ENCODE measurements around the gene GAS2. TPM values are rescaled to one million over a fixed set of nuclear protein-coding genes. Genes with fewer than 3 reads are reported as not detected.

The GAS2 gene
- total RNA-seq, 3 donors from 2014 or later = 0.96 to 22.1 (median 10.2) TPM

DNA sequence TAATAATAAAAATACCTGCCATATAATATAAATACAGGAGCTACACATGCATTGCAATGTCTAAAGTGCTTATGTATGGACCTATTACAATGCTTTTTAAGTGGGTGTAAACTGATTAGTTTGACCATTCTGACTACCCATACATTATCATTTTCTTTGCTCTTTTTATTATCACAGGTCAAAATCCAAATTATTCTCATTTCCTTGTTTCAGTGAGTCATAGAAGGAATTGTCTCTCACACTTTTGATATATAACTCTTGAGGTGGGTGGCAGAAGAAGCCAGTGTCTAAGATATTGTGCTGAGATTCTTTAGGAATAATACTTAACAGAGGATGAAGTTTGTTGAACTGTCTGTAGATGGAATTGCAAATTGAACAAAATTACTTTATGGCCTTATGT lies 35.6 kb downstream of the GAS2 start:
- TF ChIP-seq POLR2AphosphoS5 (IDR thresholded peaks at IDR 0.05) (no peak), CTCF (IDR thresholded peaks at IDR 0.05) (no peak), POLR2A (IDR thresholded peaks at IDR 0.05) (no peak)
- Histone ChIP-seq H3K4me3 (no peak overlapping the region), H3K36me3 (no peaks in the 10 kb centered on the region), H3K27me3 (no peaks in the 10 kb centered on the region), H3K4me1 (no peaks in the 10 kb centered on the region), H3K27ac (no peak overlapping the region), H3K9me3 (no peaks in the 10 kb centered on the region)
- DNase-seq (ENCODE audit: low spot score in 2 of 2) = no peak
- intact Hi-C loops (cut with DNase I; ENCODE audit: low total_unique reads) = no loop called here

DNA sequence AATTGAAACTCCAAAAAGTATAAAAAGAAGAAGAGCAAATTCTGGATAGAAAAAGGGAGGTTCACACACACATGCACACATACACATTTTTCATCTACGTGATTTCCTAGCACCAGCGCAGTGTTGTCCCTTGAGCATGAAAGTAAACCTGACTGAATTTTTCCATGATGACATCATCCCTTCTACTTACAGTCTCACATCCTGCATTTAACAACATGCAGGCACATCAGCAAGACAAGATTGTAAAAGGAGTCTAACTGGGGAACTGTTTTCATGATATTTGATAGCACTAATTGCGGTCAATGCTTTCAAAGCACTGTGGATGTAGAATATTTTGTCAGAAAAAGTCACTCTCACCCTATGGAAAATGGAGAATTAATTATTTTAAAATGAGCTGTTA lies 36.6 kb downstream of the GAS2 start:
- Histone ChIP-seq H3K9me3 (no peaks in the 10 kb centered on the region), H3K27me3 (no peaks in the 10 kb centered on the region), H3K36me3 (no peaks in the 10 kb centered on the region), H3K4me3 (no peak overlapping the region), H3K27ac (no peak overlapping the region), H3K4me1 (no peaks in the 10 kb centered on the region)
- no peak for DNase-seq (ENCODE audit: low spot score in 2 of 2)
- TF ChIP-seq POLR2AphosphoS5 (IDR thresholded peaks at IDR 0.05) (no peak), CTCF (IDR thresholded peaks at IDR 0.05) (no peak), POLR2A (IDR thresholded peaks at IDR 0.05) (no peak)
- intact Hi-C loops (cut with DNase I; ENCODE audit: low total_unique reads) = no loop called here

- Histone ChIP-seq H3K27ac (no peak overlapping the region), H3K9me3 (no peaks in the 10 kb centered on the region)
- intact Hi-C loops (cut with DNase I; ENCODE audit: low total_unique reads) = no loop called here
Observed at GRCh38 chr11:22703591-22703990, 37.2 kb downstream of the GAS2 start.

DNA sequence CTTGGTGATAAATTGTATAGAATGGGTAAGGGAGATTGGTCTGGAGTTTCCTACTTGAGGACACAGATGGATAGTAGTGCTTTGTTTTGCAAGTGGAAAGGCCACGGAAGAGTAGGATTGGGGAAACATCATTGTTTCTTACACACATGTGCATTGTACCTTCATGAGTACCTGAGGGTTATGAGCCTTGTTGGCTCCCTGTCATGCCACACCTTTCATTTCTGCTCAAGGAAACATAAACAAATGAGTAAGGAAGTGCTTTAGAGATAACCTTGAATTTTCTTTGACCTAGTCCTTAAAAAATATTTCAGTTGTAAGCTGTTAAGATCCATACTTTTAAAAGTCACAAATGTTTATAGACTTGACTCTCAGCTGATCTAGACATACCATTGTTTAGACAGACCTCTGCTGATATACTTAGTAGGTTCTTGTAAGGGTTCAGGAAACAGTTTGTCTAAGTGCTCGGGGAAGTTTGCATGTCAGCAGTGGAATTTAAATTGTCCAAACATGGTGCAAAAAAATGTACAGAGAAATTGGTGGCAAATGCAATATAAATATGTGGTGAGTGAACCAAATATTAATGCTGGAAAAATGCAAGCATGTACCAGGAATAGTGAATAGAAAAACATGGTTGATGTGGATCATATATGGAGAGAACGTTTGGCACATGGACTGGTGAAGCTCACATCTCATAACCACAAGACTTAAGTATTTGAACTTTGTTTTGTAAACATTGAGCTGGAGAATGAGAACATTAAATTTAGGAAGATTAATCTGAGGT lies 40.9 kb downstream of the GAS2 start:
- intact Hi-C loops (cut with DNase I; ENCODE audit: low total_unique reads) = no loop called here
- DNase-seq (ENCODE audit: low spot score in 2 of 2) = no peak
- H3K4me3 ChIP-seq = no peak overlapping the region
- H3K27me3 ChIP-seq = no peaks in the 10 kb centered on the region
- no peaks in the 10 kb centered on the region for H3K4me1 ChIP-seq
- H3K36me3 ChIP-seq = no peaks in the 10 kb centered on the region
- TF ChIP-seq CTCF (IDR thresholded peaks at IDR 0.05) (no peak), POLR2A (IDR thresholded peaks at IDR 0.05) (no peak), POLR2AphosphoS5 (IDR thresholded peaks at IDR 0.05) (no peak)
- H3K27ac ChIP-seq = no peak overlapping the region
- H3K9me3 ChIP-seq = no peaks in the 10 kb centered on the region

More at GRCh38 chr11:22703591-22703990, 37.2 kb downstream of the GAS2 start:
- H3K4me3 ChIP-seq = no peak overlapping the region
- no peaks in the 10 kb centered on the region for H3K4me1 ChIP-seq
- no peaks in the 10 kb centered on the region for H3K36me3 ChIP-seq
- TF ChIP-seq CTCF (IDR thresholded peaks at IDR 0.05) (no peak), POLR2A (IDR thresholded peaks at IDR 0.05) (no peak), POLR2AphosphoS5 (IDR thresholded peaks at IDR 0.05) (no peak)
- DNase-seq (ENCODE audit: low spot score in 2 of 2) = no peak
- no peaks in the 10 kb centered on the region for H3K27me3 ChIP-seq

- Histone ChIP-seq H3K27ac (no peak overlapping the region), H3K36me3 (no peaks in the 10 kb centered on the region), H3K4me3 (no peak overlapping the region), H3K27me3 (no peaks in the 10 kb centered on the region), H3K9me3 (no peaks in the 10 kb centered on the region), H3K4me1 (no peaks in the 10 kb centered on the region)
- TF ChIP-seq CTCF (IDR thresholded peaks at IDR 0.05) (no peak), POLR2AphosphoS5 (IDR thresholded peaks at IDR 0.05) (no peak), POLR2A (IDR thresholded peaks at IDR 0.05) (no peak)
- DNase-seq (ENCODE audit: low spot score in 2 of 2) = no peak
- intact Hi-C loops (cut with DNase I; ENCODE audit: low total_unique reads) = no loop called here
Observed at GRCh38 chr11:22711071-22711770, 44.8 kb downstream of the GAS2 start.
